Trophoblast cell (in vitro differentiated cells and primary cell): ENCODE measurements around the gene MAP3K12.

ENCODE experiments used
- DNase-seq, 2 donors: peaks; one replicate each; pipeline ENCODE4 v3.0.0-alpha.2; 2016
- H2AFZ ChIP-seq: 2 replicates; pipeline ENCODE4 v1.6.1; 2013; ENCODE audit warnings: low read length, moderate library complexity, mild to moderate bottlenecking; ENCODE audit not compliant: insufficient read depth, poor library complexity
- H2AK5ac ChIP-seq: 2 replicates; pipeline ENCODE4 v1.6.1; 2013; ENCODE audit warnings: mild to moderate bottlenecking, low read length
- H2BK120ac ChIP-seq: 2 replicates; pipeline ENCODE4 v1.6.1; 2013; ENCODE audit warnings: low read length, mild to moderate bottlenecking, moderate library complexity; ENCODE audit not compliant: insufficient read depth, poor library complexity
- H2BK12ac ChIP-seq: 2 replicates; pipeline ENCODE4 v1.6.1; 2013; ENCODE audit warnings: mild to moderate bottlenecking, low read length, moderate library complexity
- H2BK5ac ChIP-seq: 2 replicates; pipeline ENCODE4 v1.6.1; 2013; ENCODE audit warnings: low read length, low read depth, moderate library complexity, mild to moderate bottlenecking; ENCODE audit not compliant: poor library complexity
- H3K14ac ChIP-seq: 2 replicates; pipeline ENCODE4 v1.6.1; 2013; ENCODE audit warnings: mild to moderate bottlenecking, low read length
- H3K18ac ChIP-seq: 2 replicates; pipeline ENCODE4 v1.6.1; 2013; ENCODE audit warnings: mild to moderate bottlenecking, low read length
- H3K23ac ChIP-seq: 2 replicates; pipeline ENCODE4 v1.6.1; 2013; ENCODE audit warnings: low read length
- H3K27ac ChIP-seq: 2 replicates; pipeline ENCODE4 v1.5.1; 2013; ENCODE audit warnings: low read depth, mild to moderate bottlenecking, inconsistent platforms, low read length, moderate library complexity
- H3K27me3 ChIP-seq: 2 replicates; pipeline ENCODE4 v1.6.1; 2013; ENCODE audit warnings: inconsistent platforms, mild to moderate bottlenecking, low read length, moderate library complexity; ENCODE audit not compliant: insufficient read depth
- H3K36me3 ChIP-seq, 2 experiments: 1 replicate in 1 of 2; 2 replicates in 1 of 2; pipeline ENCODE4 v1.6.1; 2013; ENCODE audit warnings: low read length in 2 of 2, mild to moderate bottlenecking in 2 of 2, moderate library complexity in 1 of 2; ENCODE audit not compliant: insufficient read depth in 2 of 2, control insufficient read depth in 1 of 2
- H3K4ac ChIP-seq: 2 replicates; pipeline ENCODE4 v1.6.1; 2013; ENCODE audit warnings: low read depth, mild to moderate bottlenecking, low read length, moderate library complexity
- H3K4me1 ChIP-seq, 2 experiments: 1 replicate in 1 of 2; 2 replicates in 1 of 2; pipeline ENCODE4 v1.6.1; 2013; ENCODE audit warnings: low read length in 2 of 2, mild to moderate bottlenecking in 2 of 2, moderate library complexity in 1 of 2; ENCODE audit not compliant: insufficient read depth in 2 of 2, control insufficient read depth in 1 of 2
- H3K4me2 ChIP-seq: 2 replicates; pipeline ENCODE4 v1.6.1; 2013; ENCODE audit warnings: inconsistent platforms, mild to moderate bottlenecking, low read length, moderate library complexity
- H3K4me3 ChIP-seq: 2 replicates; pipeline ENCODE4 v1.5.1; 2013; ENCODE audit warnings: mild to moderate bottlenecking, low read depth, low read length, inconsistent platforms
- H3K79me1 ChIP-seq: one replicate; pipeline ENCODE4 v1.6.1; 2013; ENCODE audit warnings: low read length
- H3K79me2 ChIP-seq: 2 replicates; pipeline ENCODE4 v1.6.1; 2013; ENCODE audit warnings: low read length, mild to moderate bottlenecking; ENCODE audit not compliant: control insufficient read depth, insufficient read depth, poor library complexity
- H3K9ac ChIP-seq: 2 replicates; pipeline ENCODE4 v1.6.1; 2013; ENCODE audit warnings: mild to moderate bottlenecking, low read length
- H3K9me3 ChIP-seq: 2 replicates; pipeline ENCODE4 v1.6.1; 2013; ENCODE audit warnings: low read depth, mild to moderate bottlenecking, control low read depth, inconsistent platforms, low read length; ENCODE audit not compliant: insufficient read depth
- H4K12ac ChIP-seq: 2 replicates; pipeline ENCODE4 v1.6.1; 2013; ENCODE audit warnings: low read depth, mild to moderate bottlenecking, low read length, moderate library complexity
- H4K8ac ChIP-seq: 2 replicates; pipeline ENCODE4 v1.6.1; 2013; ENCODE audit warnings: low read depth, mild to moderate bottlenecking, low read length, moderate library complexity
- H4K91ac ChIP-seq: one replicate; pipeline ENCODE4 v1.6.1; 2013; ENCODE audit warnings: low read depth, mild to moderate bottlenecking, low read length, moderate library complexity
- WGBS: extraction: QIAGEN DNeasy Blood & Tissue Kit; methylation state at CpG from one replicate; pipeline ENCODE4 v1.1.7; 2013; ENCODE audit warnings: missing lambda C conversion rate; ENCODE audit not compliant: insufficient read length, insufficient coverage; ENCODE audit errors: extremely low coverage; 5-methylcytosine and 5-hydroxymethylcytosine counted together

MAP3K12 gene

GRCh38 chr12:53505086-53505485, 5.8 kb upstream of the MAP3K12 start:
- no peak for DNase-seq
- no peak overlapping the region for H3K4me3 ChIP-seq
- H2AK5ac ChIP-seq: no peak overlapping the region
- no peak overlapping the region for H2BK12ac ChIP-seq
- peaks cover 8% of the 10 kb centered on the region for H3K79me2 ChIP-seq
- H3K9me3 ChIP-seq: peaks cover 5% of the 10 kb centered on the region
- peaks cover 11 to 12% of the 10 kb centered on the region in 2 experiments for H3K4me1 ChIP-seq
- H3K27me3 ChIP-seq: no peaks in the 10 kb centered on the region
- no peak overlapping the region for H2BK120ac ChIP-seq
- H3K9ac ChIP-seq: no peak overlapping the region
- H4K8ac ChIP-seq: no peak overlapping the region
- H3K14ac ChIP-seq: no peak overlapping the region
- no peak overlapping the region for H3K4ac ChIP-seq
- no peak overlapping the region for H3K4me2 ChIP-seq
- no peak overlapping the region for H3K18ac ChIP-seq
- no CpG with 5 or more reads among the region's 10 CpGs for WGBS
- H3K36me3 ChIP-seq: peaks cover 37 to 47% of the 10 kb centered on the region in 2 experiments
- H2AFZ ChIP-seq: no peak overlapping the region
- H4K12ac ChIP-seq: no peak overlapping the region
- H3K79me1 ChIP-seq: peaks cover 15% of the 10 kb centered on the region
- no peak overlapping the region for H2BK5ac ChIP-seq
- H3K23ac ChIP-seq: no peak overlapping the region
- no peak overlapping the region for H3K27ac ChIP-seq
- no peak overlapping the region for H4K91ac ChIP-seq

GRCh38 chr12:53504004-53504920, 5.0 kb upstream of the MAP3K12 start:
- H3K4ac ChIP-seq: no peak overlapping the region
- WGBS: no CpG with 5 or more reads among the region's 14 CpGs

GRCh38 chr12:53502983-53503728, 3.9 kb upstream of the MAP3K12 start:
- Histone ChIP-seq H2AFZ (no peak overlapping the region), H4K8ac (no peak overlapping the region), H3K27ac (no peak overlapping the region), H4K12ac (no peak overlapping the region), H3K4me3 (no peak overlapping the region), H3K27me3 (no peaks in the 10 kb centered on the region), H3K23ac (no peak overlapping the region), H3K9ac (no peak overlapping the region), H2BK12ac (no peak overlapping the region), H3K79me2 (peaks cover 8% of the 10 kb centered on the region), H3K79me1 (peaks cover 19% of the 10 kb centered on the region), H4K91ac (no peak overlapping the region), H3K4me2 (no peak overlapping the region), H3K4me1 (peaks cover 16 to 22% of the 10 kb centered on the region in 2 experiments), H3K36me3 (peaks cover 37 to 47% of the 10 kb centered on the region in 2 experiments), H2AK5ac (no peak overlapping the region), H3K4ac (no peak overlapping the region), H2BK5ac (no peak overlapping the region), H3K9me3 (peaks cover 5% of the 10 kb centered on the region), H2BK120ac (no peak overlapping the region), H3K14ac (no peak overlapping the region), H3K18ac (no peak overlapping the region)
- DNase-seq: no peak
- no CpG with 5 or more reads among the region's 10 CpGs for WGBS

More at GRCh38 chr12:53504004-53504920, 5.0 kb upstream of the MAP3K12 start:
- Histone ChIP-seq H3K27ac (no peak overlapping the region), H3K14ac (no peak overlapping the region), H3K9ac (no peak overlapping the region), H2BK12ac (no peak overlapping the region), H3K27me3 (no peaks in the 10 kb centered on the region), H3K4me1 (peaks cover 14 to 17% of the 10 kb centered on the region in 2 experiments), H3K4me2 (no peak overlapping the region), H2AFZ (no peak overlapping the region), H3K4me3 (no peak overlapping the region), H3K79me1 (peaks cover 19% of the 10 kb centered on the region), H2BK5ac (no peak overlapping the region), H3K9me3 (peaks cover 5% of the 10 kb centered on the region), H2AK5ac (no peak overlapping the region), H4K91ac (no peak overlapping the region), H3K36me3 (peaks cover 37 to 47% of the 10 kb centered on the region in 2 experiments), H4K8ac (no peak overlapping the region), H3K18ac (no peak overlapping the region), H3K23ac (no peak overlapping the region), H4K12ac (no peak overlapping the region), H2BK120ac (no peak overlapping the region), H3K79me2 (peaks cover 8% of the 10 kb centered on the region)
- no peak for DNase-seq

- Histone ChIP-seq H3K18ac (no peak overlapping the region), H3K79me1 (peaks cover 19% of the 10 kb centered on the region), H3K14ac (no peak overlapping the region), H3K36me3 (peaks cover 34 to 44% of the 10 kb centered on the region in 2 experiments), H2BK120ac (no peak overlapping the region), H4K91ac (no peak overlapping the region), H2BK12ac (no peak overlapping the region), H3K23ac (no peak overlapping the region), H3K4me1 (peaks cover 16 to 22% of the 10 kb centered on the region in 2 experiments), H2BK5ac (no peak overlapping the region), H3K79me2 (peaks cover 8% of the 10 kb centered on the region), H3K9ac (peak overlapping the region; percentile 6), H2AFZ (no peak overlapping the region), H3K9me3 (peaks cover 5% of the 10 kb centered on the region), H3K4me3 (no peak overlapping the region), H2AK5ac (no peak overlapping the region), H3K27me3 (no peaks in the 10 kb centered on the region), H4K8ac (peak overlapping the region; percentile 99), H3K4ac (no peak overlapping the region), H3K27ac (no peak overlapping the region), H4K12ac (peak overlapping the region; percentile 98), H3K4me2 (peak overlapping the region; percentile 98)
- no peak for DNase-seq
- no CpG with 5 or more reads among the region's 9 CpGs for WGBS
These were observed 3.1 kb upstream of the MAP3K12 start for GRCh38 chr12:53502331-53502730.
